Mesodermal cell (in vitro differentiated cells): Measurements from ENCODE around the gene ZNF429.
"Not testable (repeated sequence)": the region's sequence is repeated elsewhere in the genome, so short reads cannot be mapped to it uniquely, and the experiment has no call there.

Experiments
- H3K27ac ChIP-seq: 2 replicates; pipeline ENCODE4 v1.7.0; 2013; ENCODE audit warnings: mild to moderate bottlenecking, low read depth, low read length, moderate library complexity; ENCODE audit not compliant: severe bottlenecking
- H3K36me3 ChIP-seq: 2 replicates; pipeline ENCODE4 v1.7.1; 2013; ENCODE audit warnings: mild to moderate bottlenecking, low read length, moderate library complexity; ENCODE audit not compliant: control insufficient read depth, insufficient read depth
- H3K4me1 ChIP-seq: one replicate; pipeline ENCODE4 v1.7.1; 2013; ENCODE audit warnings: mild to moderate bottlenecking, low read length; ENCODE audit not compliant: insufficient read depth, control insufficient read depth, poor library complexity, severe bottlenecking
- H3K4me3 ChIP-seq: 2 replicates; pipeline ENCODE4 v1.7.0; 2013; ENCODE audit warnings: low read length, control low read depth, mild to moderate bottlenecking; ENCODE audit not compliant: insufficient read depth, poor library complexity, severe bottlenecking; ENCODE audit errors: extremely low read depth
- H3K9me3 ChIP-seq: 2 replicates; pipeline ENCODE4 v1.7.1; 2013; ENCODE audit warnings: mild to moderate bottlenecking, low read length, moderate library complexity; ENCODE audit not compliant: control insufficient read depth
- WGBS, 2 experiments: methylation state at CpG; one replicate each; pipeline ENCODE4 v1.1.5; 2013; ENCODE audit warnings: missing lambda C conversion rate in 2 of 2; ENCODE audit not compliant: insufficient coverage in 2 of 2; 5-methylcytosine and 5-hydroxymethylcytosine counted together

Gene ZNF429

DNA sequence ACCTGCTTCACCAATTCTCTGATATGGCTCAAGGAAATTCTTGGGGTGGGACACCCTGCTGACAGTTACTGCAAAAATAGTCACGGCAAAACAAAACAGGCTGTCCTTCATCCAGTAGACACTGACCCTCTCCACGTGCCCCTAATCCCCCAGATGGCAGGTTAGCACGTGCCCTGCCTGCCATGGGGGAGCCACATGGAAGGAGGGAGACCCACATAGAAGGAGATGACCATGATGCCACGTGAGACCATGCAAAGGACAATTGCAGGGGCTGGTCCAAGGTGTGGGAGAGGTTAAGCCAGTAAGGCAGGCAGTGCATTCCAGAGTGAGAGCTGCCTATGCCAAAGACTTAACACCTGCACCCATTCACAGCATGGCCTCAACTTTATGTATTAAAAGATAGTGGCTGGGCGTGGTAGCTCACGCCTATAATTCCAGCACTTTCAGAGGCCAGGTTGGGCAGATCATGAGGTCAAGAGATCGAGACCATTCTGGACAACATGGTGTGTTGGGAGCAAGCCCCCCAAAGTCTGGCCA lies 82.7 kb downstream of the ZNF429 start:
- Histone ChIP-seq H3K36me3 (no peaks in the 10 kb centered on the region), H3K27ac (no peak overlapping the region), H3K4me1 (no peaks in the 10 kb centered on the region), H3K4me3 (no peak overlapping the region), H3K9me3 (peaks cover 22% of the 10 kb centered on the region)
- 93 to 97% methylated on average over 5 to 7 of the region's 7 CpGs for WGBS, 2 experiments

DNA sequence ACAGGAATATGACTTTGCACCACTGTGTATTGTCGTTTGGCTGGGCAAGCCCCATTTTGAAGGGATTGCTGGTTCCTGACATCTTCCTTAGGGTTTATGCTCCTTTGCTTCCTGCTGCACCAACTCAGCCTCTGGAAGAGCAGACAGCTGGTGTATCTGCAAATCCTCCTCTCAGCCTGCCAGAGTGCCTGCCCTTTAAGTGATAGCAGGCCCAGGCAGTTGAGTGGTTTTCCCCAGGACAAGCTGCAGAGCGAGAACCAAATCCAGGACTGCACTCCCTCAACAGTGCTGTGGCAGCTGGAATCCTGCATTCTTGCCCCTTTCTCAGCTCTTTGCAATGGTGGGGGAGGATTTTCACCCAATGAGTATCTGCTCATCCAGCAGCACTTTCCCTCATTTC lies 85.5 kb downstream of the ZNF429 start:
- 13 to 100% methylated on average over 1 of the region's 2 CpGs for WGBS, 2 experiments
- Histone ChIP-seq H3K9me3 (peaks cover 20% of the 10 kb centered on the region), H3K36me3 (no peaks in the 10 kb centered on the region), H3K4me3 (no peak overlapping the region), H3K27ac (no peak overlapping the region), H3K4me1 (no peaks in the 10 kb centered on the region)

DNA sequence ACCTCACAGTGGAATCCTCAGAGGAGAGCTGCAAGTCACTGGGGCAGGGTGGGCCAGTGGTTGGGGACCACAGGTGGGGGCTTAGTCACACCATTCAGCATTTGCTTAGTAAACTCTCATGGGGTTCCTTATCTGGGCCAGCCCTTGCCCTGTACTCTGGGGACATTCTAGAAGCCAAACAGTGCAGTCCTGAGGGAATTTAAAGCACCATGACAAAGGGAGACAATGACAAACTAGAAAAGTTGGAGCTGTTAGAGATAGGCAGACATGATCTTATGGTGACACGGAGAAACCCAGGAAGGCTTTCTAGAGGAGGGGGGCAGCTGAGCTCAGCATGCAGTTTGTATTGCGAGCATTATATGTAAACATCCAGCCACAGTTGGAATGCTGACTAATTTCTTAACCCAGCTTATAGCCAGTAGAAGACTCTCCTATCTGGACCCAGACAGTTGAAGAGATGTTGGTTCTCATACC lies 87.6 kb downstream of the ZNF429 start:
- H3K36me3 ChIP-seq, result no peaks in the 10 kb centered on the region
- no peak overlapping the region for H3K4me3 ChIP-seq
- no peaks in the 10 kb centered on the region for H3K4me1 ChIP-seq
- peaks cover 32% of the 10 kb centered on the region for H3K9me3 ChIP-seq
- 83 to 87% methylated on average over 1 of the region's 2 CpGs for WGBS, 2 experiments
- no peak overlapping the region for H3K27ac ChIP-seq

DNA sequence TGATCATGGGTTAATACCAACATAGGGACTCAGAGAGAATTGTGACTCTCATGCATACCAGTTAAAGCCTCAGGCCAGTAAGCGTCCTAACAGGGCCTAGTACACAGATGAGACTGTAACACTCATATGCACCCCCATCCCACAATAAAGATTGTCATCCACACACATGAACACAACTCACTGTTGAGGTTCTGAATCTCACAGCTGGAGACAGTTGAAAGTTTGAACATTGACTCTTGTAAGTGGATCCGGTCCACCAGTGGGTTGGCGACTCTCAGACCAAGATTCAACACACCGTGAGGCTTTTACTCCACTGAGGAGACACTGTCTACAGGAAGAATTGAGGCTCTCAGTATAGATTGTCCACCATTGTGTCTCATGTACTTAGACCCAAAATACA lies 88.1 kb downstream of the ZNF429 start:
- no peak overlapping the region for H3K4me3 ChIP-seq
- no peaks in the 10 kb centered on the region for H3K36me3 ChIP-seq
- no peak overlapping the region for H3K27ac ChIP-seq
- WGBS, 2 experiments, result 87 to 89% methylated on average over 3 to 4 of the region's 4 CpGs
- no peaks in the 10 kb centered on the region for H3K4me1 ChIP-seq
- peaks cover 32% of the 10 kb centered on the region for H3K9me3 ChIP-seq

DNA sequence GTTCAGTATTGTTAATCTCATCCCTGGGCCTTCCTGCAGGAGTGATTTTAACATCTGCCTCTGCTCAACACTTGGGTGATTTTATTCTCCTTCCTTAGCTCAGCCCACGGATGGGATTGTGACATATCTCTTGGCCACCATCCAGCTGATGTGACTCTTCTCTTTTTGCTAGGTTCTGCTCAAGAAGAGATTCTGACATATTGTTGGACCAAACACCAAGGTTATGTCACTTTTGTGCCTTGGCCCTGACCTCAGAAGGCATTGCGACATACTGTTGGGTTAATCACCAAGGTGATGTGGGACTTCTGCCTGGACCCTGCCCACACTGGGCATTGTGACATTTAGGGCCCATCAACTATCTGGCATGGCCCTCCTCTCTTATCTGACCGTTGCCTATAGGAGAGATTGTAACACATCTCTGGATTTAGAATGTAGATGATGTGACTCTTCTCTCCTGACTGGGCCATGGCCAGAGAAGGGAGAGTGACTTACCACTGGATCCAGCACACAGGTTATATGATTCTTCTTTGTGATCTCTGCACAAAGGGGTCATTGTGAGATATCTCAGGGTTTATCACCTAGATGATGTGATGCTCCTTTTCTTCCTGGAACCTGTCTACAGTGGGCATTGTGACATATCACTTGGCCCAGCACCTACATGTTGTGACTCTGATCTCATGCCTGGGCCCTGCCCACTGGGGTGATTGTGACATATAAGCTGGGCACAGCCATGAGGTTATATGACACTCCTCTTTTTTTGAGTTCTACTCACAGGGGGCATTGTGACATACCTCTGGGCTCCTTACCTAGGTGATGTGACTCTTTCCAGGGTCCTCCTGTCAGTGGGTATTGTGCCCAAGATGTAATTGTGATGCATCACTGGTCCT lies 88.8 kb downstream of the ZNF429 start:
- Histone ChIP-seq H3K4me3 (no peak overlapping the region), H3K36me3 (no peaks in the 10 kb centered on the region), H3K9me3 (peaks cover 32% of the 10 kb centered on the region), H3K27ac (no peak overlapping the region), H3K4me1 (no peaks in the 10 kb centered on the region)
- WGBS, 2 experiments, result 68 to 79% methylated on average over 2 of the region's 3 CpGs

DNA sequence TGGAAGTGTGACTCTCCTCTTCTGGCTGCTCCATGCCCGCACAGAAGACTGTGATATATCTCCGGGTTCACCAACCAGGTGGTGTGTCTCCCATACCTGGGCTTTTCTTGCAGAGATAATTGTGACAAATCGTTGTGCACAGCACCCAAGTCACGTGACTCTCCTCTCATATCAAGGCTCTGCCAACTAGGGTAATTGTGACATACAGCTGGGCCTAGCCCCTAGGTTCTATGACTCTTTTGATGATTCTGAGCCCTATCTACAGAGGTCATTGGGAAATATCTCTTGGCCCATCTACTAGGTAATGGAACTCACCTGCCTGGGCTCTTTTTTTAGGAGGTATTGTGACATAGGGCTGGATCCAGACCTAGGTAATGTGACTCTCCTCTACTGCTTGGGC lies 89.8 kb downstream of the ZNF429 start:
- no peaks in the 10 kb centered on the region for H3K4me1 ChIP-seq
- H3K4me3 ChIP-seq, result no peak overlapping the region
- no peak overlapping the region for H3K27ac ChIP-seq
- H3K9me3 ChIP-seq, result peaks cover 32% of the 10 kb centered on the region
- WGBS, 2 experiments, result 69 to 71% methylated on average over 4 of the region's 4 CpGs
- no peaks in the 10 kb centered on the region for H3K36me3 ChIP-seq

DNA sequence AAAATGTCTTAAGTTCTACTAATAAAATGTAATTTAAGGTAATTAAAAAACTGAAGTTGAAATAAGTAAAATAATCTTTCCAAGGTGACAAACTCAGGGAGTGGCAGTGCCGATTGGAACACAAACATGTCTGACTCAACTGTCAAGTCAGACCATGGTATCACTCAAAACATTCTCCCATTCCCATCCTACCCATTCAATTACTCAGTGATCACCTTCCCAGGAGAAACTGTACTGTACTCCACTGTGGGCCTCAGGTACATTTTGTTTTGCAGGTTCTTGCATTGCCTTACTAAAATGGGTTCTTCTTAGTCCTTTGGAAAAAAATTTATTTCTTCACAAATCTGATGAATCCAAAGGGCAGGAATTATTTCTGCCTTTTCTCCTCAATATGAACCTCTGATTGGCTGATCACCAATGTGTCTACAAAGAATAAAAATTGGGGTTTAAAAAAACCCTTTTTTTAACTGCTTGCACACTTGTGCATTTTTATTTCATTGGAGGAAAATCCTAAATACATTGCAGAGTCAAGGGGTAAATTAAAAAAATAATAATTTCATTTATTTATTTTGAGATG lies 96.8 kb downstream of the ZNF429 start:
- WGBS, 2 experiments, result 86% methylated on average over 1 of the region's 1 CpG; no CpG with 5 or more reads in 1 of the 2 experiments
- Histone ChIP-seq H3K4me3 (no peak overlapping the region), H3K27ac (no peak overlapping the region)

DNA sequence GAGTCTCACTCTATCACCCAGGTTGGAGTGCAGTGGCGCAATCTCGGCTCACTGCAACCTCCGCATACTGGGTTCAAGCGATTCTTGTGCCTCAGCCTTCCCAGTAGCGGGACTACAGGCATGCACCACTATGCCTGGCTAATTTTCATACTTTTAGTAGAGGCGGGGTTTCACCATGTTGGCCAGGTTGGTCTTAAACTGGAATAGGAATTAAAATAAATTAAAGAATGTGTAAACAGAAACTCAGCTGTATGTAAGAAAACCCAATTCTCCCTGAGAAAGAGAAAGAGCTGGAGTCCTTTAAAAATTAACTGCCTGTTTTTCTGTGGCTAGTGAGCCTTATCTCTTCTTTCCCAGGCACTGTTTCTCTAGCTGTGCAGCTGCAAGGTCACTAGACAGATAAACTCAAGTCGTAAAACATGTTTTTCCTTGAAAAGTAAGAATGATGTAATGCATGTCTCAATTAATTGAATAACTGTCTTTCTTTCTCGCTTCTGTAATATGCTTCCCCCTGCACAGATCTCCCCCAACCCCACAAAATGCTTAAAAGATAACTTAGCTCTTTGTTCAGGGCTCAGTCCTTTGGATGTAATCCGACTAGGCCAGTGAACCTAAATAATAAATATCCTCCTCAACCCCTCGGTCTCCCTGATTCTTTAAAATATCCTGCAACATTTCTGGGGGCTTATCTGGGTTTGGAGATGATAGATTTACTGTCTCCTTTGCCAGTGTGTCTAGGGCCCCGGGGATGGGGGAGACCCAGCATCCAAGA lies 97.4 kb downstream of the ZNF429 start:
- WGBS, 2 experiments, result 90 to 93% methylated on average over 7 of the region's 11 CpGs
- peaks cover 12% of the 10 kb centered on the region for H3K9me3 ChIP-seq
- H3K36me3 ChIP-seq, H3K27ac ChIP-seq, H3K4me3 ChIP-seq, H3K4me1 ChIP-seq: not testable (repeated sequence)

More for the DNA sequence above, 96.8 kb downstream of the ZNF429 start:
- Histone ChIP-seq H3K9me3 (peaks cover 16% of the 10 kb centered on the region), H3K4me1 (no peaks in the 10 kb centered on the region), H3K36me3 (no peaks in the 10 kb centered on the region)

DNA sequence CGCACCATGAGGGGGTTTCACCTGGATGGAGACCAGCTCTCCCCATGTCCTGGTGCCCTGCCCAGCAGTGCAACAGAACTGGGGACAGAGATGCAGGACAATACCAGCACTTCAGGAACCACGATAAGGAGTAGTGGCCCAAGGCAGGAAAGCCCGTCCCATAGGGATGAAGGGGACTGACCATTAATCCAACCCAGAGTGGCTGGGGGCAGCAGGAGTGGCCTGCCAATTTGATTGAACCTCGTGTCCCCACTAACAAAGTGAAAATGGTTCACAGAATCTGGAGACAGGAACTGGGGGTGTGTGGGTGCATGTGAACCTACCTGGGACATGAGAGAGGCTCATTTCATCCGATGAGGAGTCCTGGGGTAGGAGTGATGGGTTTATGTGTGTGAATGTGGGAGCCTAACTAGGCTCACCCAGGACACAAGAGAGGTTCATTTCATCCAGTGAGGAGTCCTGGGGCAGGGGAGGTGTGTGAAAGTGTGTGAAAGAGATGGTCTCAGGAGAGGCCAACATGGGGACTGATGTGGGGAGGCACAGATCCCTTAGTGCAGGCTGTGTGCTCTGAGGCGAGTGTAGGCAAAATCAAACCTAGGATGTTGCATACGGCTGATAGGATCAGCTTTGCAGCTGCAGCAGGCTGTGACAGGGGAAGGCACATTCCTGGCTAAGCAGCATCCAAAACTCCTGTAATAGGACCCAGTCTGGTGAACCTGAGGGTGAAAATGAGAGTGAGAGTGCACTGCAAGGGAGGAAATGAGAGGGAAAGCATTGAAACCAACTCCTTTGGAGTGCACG lies 98.2 kb downstream of the ZNF429 start:
- Histone ChIP-seq H3K4me3 (no peak overlapping the region), H3K36me3 (no peaks in the 10 kb centered on the region), H3K4me1 (no peaks in the 10 kb centered on the region), H3K27ac (no peak overlapping the region), H3K9me3 (peaks cover 11% of the 10 kb centered on the region)
- WGBS, 2 experiments, result 68% methylated on average over 8 of the region's 8 CpGs
